Testis (tissue), 2 donors: ENCODE measurements around the gene EXOC2.
"Not testable (repeated sequence)": the region's sequence is repeated elsewhere in the genome, so short reads cannot be mapped to it uniquely, and the experiment has no call there.

ENCODE experiments used
- CTCF ChIP-seq, 3 experiments: fragments of 450-650 bp in 2 of 3; fragments of 200-600 bp in 1 of 3; sonication (generic) in 1 of 3; IDR thresholded peaks; one replicate each; pipeline ENCODE4 v1.5.1; 2016 to 2019; ENCODE audit warnings: antibody characterized with exemption in 3 of 3, mild to moderate bottlenecking in 2 of 3, moderate library complexity in 1 of 3
- POLR2A ChIP-seq: fragments of 450-650 bp; IDR thresholded peaks from one replicate; pipeline ENCODE4 v1.6.1; 2017; ENCODE audit warnings: antibody characterized with exemption, mild to moderate bottlenecking, moderate library complexity

GRCh38 chr6:663788-664187 lies 29.2 kb downstream of the EXOC2 start:
- TF ChIP-seq CTCF (IDR thresholded peaks at IDR 0.05); POLR2A: not testable (repeated sequence)
